Activated CD4-positive, alpha-beta T cell treated with anti-CD3 and anti-CD28 coated beads for 24 hours (primary cell): Measurements from ENCODE around the gene TYROBP.
"Not testable (repeated sequence)": the region's sequence is repeated elsewhere in the genome, so short reads cannot be mapped to it uniquely, and the experiment has no call there.

Experiments used
- DNase-seq, 2 donors: peaks; one replicate each; pipeline ENCODE4 v3.0.0-alpha.2; 2020; ENCODE audit warnings: low read depth in 2 of 2

Gene TYROBP

GRCh38 chr19:35931874-35932202 is 23.7 kb upstream of the TYROBP start:
- no peak for DNase-seq

- peak; percentile 96 to 97 for DNase-seq
Observed at GRCh38 chr19:35931161-35931873, 23.2 kb upstream of the TYROBP start.

GRCh38 chr19:35929876-35930275 is 21.8 kb upstream of the TYROBP start:
- DNase-seq: no peak

- DNase-seq: no peak
Observed at GRCh38 chr19:35928507-35928906, 20.4 kb upstream of the TYROBP start.

GRCh38 chr19:35925501-35925900 is 17.4 kb upstream of the TYROBP start:
- DNase-seq: no peak

- DNase-seq: no peak
Observed at GRCh38 chr19:35921012-35921411, 12.9 kb upstream of the TYROBP start.

- DNase-seq: no peak
Observed at GRCh38 chr19:35919306-35919705, 11.2 kb upstream of the TYROBP start.

- no peak for DNase-seq
Observed at GRCh38 chr19:35915443-35915842, 7.3 kb upstream of the TYROBP start.

- no peak for DNase-seq
Observed at GRCh38 chr19:35913589-35913988, 5.5 kb upstream of the TYROBP start.

GRCh38 chr19:35911790-35912189 is 3.7 kb upstream of the TYROBP start:
- DNase-seq: no peak

- no peak for DNase-seq
Observed at GRCh38 chr19:35911173-35911572, 3.1 kb upstream of the TYROBP start.

- not testable (repeated sequence) for DNase-seq
Observed at GRCh38 chr19:35910355-35910754, 2.3 kb upstream of the TYROBP start.

- DNase-seq: no peak
Observed at GRCh38 chr19:35909684-35910035, 1.6 kb upstream of the TYROBP start.

GRCh38 chr19:35908973-35909683 is 1.0 kb upstream of the TYROBP start:
- no peak for DNase-seq

GRCh38 chr19:35907377-35907745 is 734 bp downstream of the TYROBP start:
- DNase-seq: no peak

- no peak for DNase-seq
Observed at GRCh38 chr19:35905178-35905727, 2.8 kb downstream of the TYROBP start.

GRCh38 chr19:35904311-35905068 is 3.6 kb downstream of the TYROBP start:
- DNase-seq: no peak

GRCh38 chr19:35903550-35904179 is 4.4 kb downstream of the TYROBP start:
- peak; percentile 74 to 80 for DNase-seq

GRCh38 chr19:35902870-35903475 is 5.1 kb downstream of the TYROBP start:
- DNase-seq: no peak

GRCh38 chr19:35901854-35902661 is 6.0 kb downstream of the TYROBP start, which contains the start of gene HCST:
TSS of gene HCST (plus strand) at chr19:35902529. CDS start at chr19:35902594, 65 bp downstream.
- no peak for DNase-seq
